CD14-positive monocyte (primary cell): ENCODE measurements around the gene PLXDC1. TPM values are rescaled to one million over a fixed set of nuclear protein-coding genes. Genes with fewer than 3 reads are reported as not detected.

Experiments used
- DNase-seq, 3 donors: peaks; one replicate each; pipeline ENCODE4 v3.0.0-alpha.2; 2011 to 2022
- H2AFZ ChIP-seq: 2 replicates; pipeline ENCODE4 v1.6.0; 2012; ENCODE audit warnings: mild to moderate bottlenecking, low read depth, low read length, inconsistent platforms; ENCODE audit not compliant: insufficient read depth, poor library complexity, severe bottlenecking
- H3K27ac ChIP-seq, 2 donors: 1 replicate in 1 of 2; 2 replicates in 1 of 2; pipeline ENCODE4 v1.5.1; 2012 to 2013; ENCODE audit warnings: low read length in 2 of 2, control low read depth in 1 of 2, inconsistent platforms in 1 of 2, low read depth in 1 of 2, mild to moderate bottlenecking in 1 of 2
- H3K27me3 ChIP-seq, 2 donors: one replicate each; pipeline versions ENCODE4 v1.6.0 to v1.6.1; 2011 to 2013; ENCODE audit warnings: low read length in 2 of 2; ENCODE audit not compliant: control insufficient read depth in 2 of 2, insufficient read depth in 2 of 2
- H3K36me3 ChIP-seq, 2 donors: replicated peaks in 1 of 2; 1 replicate in 1 of 2; 2 replicates in 1 of 2; pipeline versions ENCODE4 v1.5.1 to v1.6.1; 2012 to 2013; ENCODE audit warnings: low read length in 2 of 2, control low read depth in 1 of 2, inconsistent platforms in 1 of 2, mild to moderate bottlenecking in 1 of 2; ENCODE audit not compliant: insufficient read depth in 2 of 2, control insufficient read depth in 1 of 2
- H3K4me1 ChIP-seq, 2 donors: 1 replicate in 1 of 2; 2 replicates in 1 of 2; pipeline versions ENCODE4 v1.5.1 to v1.6.1; 2012 to 2013; ENCODE audit warnings: low read length in 2 of 2, control low read depth in 1 of 2, inconsistent platforms in 1 of 2, mild to moderate bottlenecking in 1 of 2, moderate library complexity in 1 of 2; ENCODE audit not compliant: insufficient read depth in 2 of 2, control insufficient read depth in 1 of 2
- H3K4me2 ChIP-seq: replicated peaks from 2 replicates; pipeline ENCODE3; 2012; ENCODE audit warnings: low read length, moderate library complexity, mild to moderate bottlenecking; ENCODE audit not compliant: poor library complexity, severe bottlenecking; ENCODE audit errors: extremely low read depth
- H3K4me3 ChIP-seq, 3 experiments: fragments of 200-600 bp in 1 of 3; sonication (generic) in 1 of 3; replicated peaks in 1 of 3; 1 replicate in 2 of 3; 2 replicates in 1 of 3; pipeline ENCODE4 v1.5.1; 2011 to 2013; ENCODE audit warnings: low read length in 3 of 3, mild to moderate bottlenecking in 3 of 3, control low read depth in 2 of 3, low read depth in 2 of 3, inconsistent platforms in 1 of 3, moderate library complexity in 1 of 3
- H3K79me2 ChIP-seq: 2 replicates; pipeline ENCODE4 v1.6.0; 2012; ENCODE audit warnings: mild to moderate bottlenecking, control low read depth, inconsistent platforms, low read length, moderate library complexity; ENCODE audit not compliant: insufficient read depth
- H3K9ac ChIP-seq: 2 replicates; pipeline ENCODE4 v1.6.0; 2017; ENCODE audit warnings: low read length, mild to moderate bottlenecking; ENCODE audit not compliant: insufficient read depth, poor library complexity, severe bottlenecking
- H3K9me3 ChIP-seq, 2 donors: replicated peaks in 1 of 2; 1 replicate in 1 of 2; 2 replicates in 1 of 2; pipeline versions ENCODE4 v1.5.1 to v1.6.1; 2012 to 2013; ENCODE audit warnings: low read length in 2 of 2, control low read depth in 1 of 2; ENCODE audit not compliant: control insufficient read depth in 1 of 2, insufficient read depth in 1 of 2
- H4K20me1 ChIP-seq: 2 replicates; pipeline ENCODE4 v1.6.0; 2012; ENCODE audit warnings: mild to moderate bottlenecking, low read length, control low read depth, moderate library complexity; ENCODE audit not compliant: insufficient read depth
- H3K27ac Mint-ChIP-seq, 7 donors: one replicate each; pipeline ENCODE4 v1.8.0; 2020; ENCODE audit warnings: mild to moderate bottlenecking in 7 of 7, mixed read lengths in 7 of 7, moderate library complexity in 6 of 7, inconsistent platforms in 2 of 7
- H3K27me3 Mint-ChIP-seq, 3 donors: one replicate each; pipeline ENCODE4 v1.8.0; 2021 to 2022; ENCODE audit warnings: low read depth in 3 of 3, mild to moderate bottlenecking in 3 of 3, mixed read lengths in 3 of 3, moderate library complexity in 3 of 3, inconsistent platforms in 1 of 3
- H3K36me3 Mint-ChIP-seq, 2 donors: one replicate each; pipeline ENCODE4 v1.8.0; 2020; ENCODE audit warnings: mixed read lengths in 2 of 2, inconsistent platforms in 1 of 2, mild to moderate bottlenecking in 1 of 2
- H3K4me1 Mint-ChIP-seq: one replicate; pipeline ENCODE4 v1.8.0; 2020; ENCODE audit warnings: mild to moderate bottlenecking, mixed read lengths
- H3K4me3 Mint-ChIP-seq, 2 donors: one replicate each; pipeline ENCODE4 v1.8.0; 2020; ENCODE audit warnings: mild to moderate bottlenecking in 2 of 2, mixed read lengths in 2 of 2, moderate library complexity in 1 of 2
- H3K9me3 Mint-ChIP-seq, 7 donors: one replicate each; pipeline ENCODE4 v1.8.0; 2020 to 2022; ENCODE audit warnings: mixed read lengths in 7 of 7, mild to moderate bottlenecking in 6 of 7, moderate library complexity in 6 of 7, inconsistent platforms in 2 of 7
- WGBS: methylation state at CpG from one replicate; pipeline ENCODE4 v1.1.5; 2013; ENCODE audit warnings: missing lambda C conversion rate; ENCODE audit not compliant: insufficient coverage; 5-methylcytosine and 5-hydroxymethylcytosine counted together
- intact Hi-C, 2 donors: fragments of 100-400 bp; cut with micrococcal nuclease; formaldehyde crosslinking; loops; one replicate each; pipeline versions ENCODE4 v1.15.0 to v1.15.1; 2023
- polyA plus RNA-seq, 3 donors: library from polyadenylated mRNA; depleted of rRNA in 1 of 3; unstranded in 2 of 3; stranded (reverse) in 1 of 3; fragments of 300-500 nt in 2 of 3; fragments of >200 nt in 1 of 3; fragmentation: Illumina TruSeq in 2 of 3; gene quantifications; 1 replicate in 2 of 3; 2 replicates in 1 of 3; pipeline ENCODE4 v1.2.3, GENCODE V29; 2012 to 2021
- TF ChIP-seq, protein P1 (sequence below): fragments of 200-600 bp; IDR thresholded peaks from one replicate; pipeline ENCODE4 v1.8.0; 2022; ENCODE audit warnings: antibody characterized with exemption, mild to moderate bottlenecking

PLXDC1 gene
- polyA plus RNA-seq, 3 donors: 0.21 TPM; not detected in 2

DNA sequence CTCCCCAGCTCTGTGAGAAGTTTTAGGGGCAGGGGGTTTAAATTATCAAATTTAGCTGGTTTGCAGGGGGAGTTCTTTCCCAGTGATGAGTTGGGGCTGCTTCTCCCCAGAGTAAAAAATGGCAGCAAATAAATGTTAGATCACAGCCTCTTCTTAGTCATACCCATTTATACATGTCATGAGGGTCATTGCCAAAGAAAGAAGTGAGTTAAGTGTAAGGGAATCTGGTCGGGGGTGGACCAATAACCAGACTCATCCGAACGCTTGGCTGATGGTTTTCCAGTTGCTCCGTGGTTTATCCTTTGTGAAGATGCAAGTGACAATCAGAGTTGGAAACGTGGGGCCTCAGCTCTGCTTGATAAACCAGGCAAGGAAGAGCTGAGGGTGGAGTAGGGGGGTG is 87.1 kb downstream of the PLXDC1 start:
- H3K9me3 ChIP-seq: no peaks in the 10 kb centered on the region
- no peak overlapping the region for H3K4me3 Mint-ChIP-seq
- intact Hi-C loops: no loop called here

GRCh38 chr17:39063681-39064069 is 87.8 kb downstream of the PLXDC1 start:
- TF ChIP-seq, protein P1, sequence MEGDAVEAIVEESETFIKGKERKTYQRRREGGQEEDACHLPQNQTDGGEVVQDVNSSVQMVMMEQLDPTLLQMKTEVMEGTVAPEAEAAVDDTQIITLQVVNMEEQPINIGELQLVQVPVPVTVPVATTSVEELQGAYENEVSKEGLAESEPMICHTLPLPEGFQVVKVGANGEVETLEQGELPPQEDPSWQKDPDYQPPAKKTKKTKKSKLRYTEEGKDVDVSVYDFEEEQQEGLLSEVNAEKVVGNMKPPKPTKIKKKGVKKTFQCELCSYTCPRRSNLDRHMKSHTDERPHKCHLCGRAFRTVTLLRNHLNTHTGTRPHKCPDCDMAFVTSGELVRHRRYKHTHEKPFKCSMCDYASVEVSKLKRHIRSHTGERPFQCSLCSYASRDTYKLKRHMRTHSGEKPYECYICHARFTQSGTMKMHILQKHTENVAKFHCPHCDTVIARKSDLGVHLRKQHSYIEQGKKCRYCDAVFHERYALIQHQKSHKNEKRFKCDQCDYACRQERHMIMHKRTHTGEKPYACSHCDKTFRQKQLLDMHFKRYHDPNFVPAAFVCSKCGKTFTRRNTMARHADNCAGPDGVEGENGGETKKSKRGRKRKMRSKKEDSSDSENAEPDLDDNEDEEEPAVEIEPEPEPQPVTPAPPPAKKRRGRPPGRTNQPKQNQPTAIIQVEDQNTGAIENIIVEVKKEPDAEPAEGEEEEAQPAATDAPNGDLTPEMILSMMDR: no peak
- no peak for DNase-seq
- Mint-ChIP-seq H3K36me3 (no peaks in the 10 kb centered on the region), H3K27ac (no peak overlapping the region), H3K27me3 (peaks cover 0 to 7% (median 3%) of the 10 kb centered on the region in 3 donors), H3K4me1 (peaks cover 7% of the 10 kb centered on the region), H3K9me3 (no peaks in the 10 kb centered on the region), H3K4me3 (no peak overlapping the region)
- intact Hi-C loops: no loop called here
- Histone ChIP-seq H3K4me1 (peaks cover 0 to 4% of the 10 kb centered on the region in 2 donors), H2AFZ (no peak overlapping the region), H3K79me2 (no peaks in the 10 kb centered on the region), H3K36me3 (no peaks in the 10 kb centered on the region), H3K27me3 (no peaks in the 10 kb centered on the region), H4K20me1 (no peaks in the 10 kb centered on the region), H3K27ac (no peak overlapping the region), H3K4me3 (no peak overlapping the region), H3K9ac (no peak overlapping the region), H3K9me3 (no peaks in the 10 kb centered on the region), H3K4me2 (no peak overlapping the region)
- WGBS: 100% methylated on average over 1 of the region's 1 CpG

More for the DNA sequence above, 87.1 kb downstream of the PLXDC1 start:
- TF ChIP-seq, protein P1: no peak
- H3K27ac ChIP-seq: no peak overlapping the region
- H3K27me3 Mint-ChIP-seq: peaks cover 0 to 6% (median 0%) of the 10 kb centered on the region in 3 donors
- no peak overlapping the region for H3K4me3 ChIP-seq
- no peak overlapping the region for H2AFZ ChIP-seq
- H4K20me1 ChIP-seq: no peaks in the 10 kb centered on the region
- no peaks in the 10 kb centered on the region for H3K27me3 ChIP-seq
- H3K4me2 ChIP-seq: no peak overlapping the region
- DNase-seq: no peak
- no peaks in the 10 kb centered on the region for H3K9me3 Mint-ChIP-seq
- no peak overlapping the region for H3K27ac Mint-ChIP-seq
- no peak overlapping the region for H3K9ac ChIP-seq
- H3K4me1 Mint-ChIP-seq: peaks cover 7% of the 10 kb centered on the region
- H3K36me3 ChIP-seq: no peaks in the 10 kb centered on the region
- no peaks in the 10 kb centered on the region for H3K36me3 Mint-ChIP-seq
- 97% methylated on average over 4 of the region's 5 CpGs for WGBS
- no peaks in the 10 kb centered on the region for H3K79me2 ChIP-seq
- peaks cover 0 to 4% of the 10 kb centered on the region in 2 donors for H3K4me1 ChIP-seq
